GM19099 (cell line): Measurements from ENCODE around the gene SLC4A2.

ENCODE experiments used
- POLR2A ChIP-seq: IDR thresholded peaks from 3 replicates; pipeline ENCODE4 v1.6.1; 2011; ENCODE audit warnings: low read depth; ENCODE audit not compliant: insufficient read length; ENCODE audit errors: extremely low read depth

SLC4A2 gene

GRCh38 chr7:151053096-151053495 is 6.3 kb upstream of the SLC4A2 start:
- TF ChIP-seq POLR2A: no peak

- no peak for TF ChIP-seq POLR2A
Observed at GRCh38 chr7:151053751-151054150, 5.6 kb upstream of the SLC4A2 start.

DNA sequence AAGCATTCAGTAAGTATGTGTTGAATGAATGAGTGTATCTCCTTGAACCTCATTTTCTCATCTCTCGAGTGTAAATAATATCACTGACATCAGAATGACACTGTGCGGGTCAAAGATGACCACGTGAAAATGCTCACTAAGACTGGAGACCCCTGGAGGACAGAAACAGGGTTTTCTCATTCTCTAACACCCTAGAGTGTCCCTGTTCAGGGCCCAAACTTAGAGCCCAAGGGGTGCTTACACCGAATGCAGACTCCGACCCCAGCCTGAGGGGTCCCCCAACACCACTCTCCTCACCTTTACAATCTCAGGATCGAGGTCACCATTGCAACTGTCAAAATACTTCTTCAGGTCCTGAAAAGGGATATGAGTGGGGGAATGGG is 3.1 kb upstream of the SLC4A2 start:
- TF ChIP-seq POLR2A: no peak

- no peak for TF ChIP-seq POLR2A
Observed at GRCh38 chr7:151056666-151057505, 2.5 kb upstream of the SLC4A2 start.

GRCh38 chr7:151057506-151057988 is 1.8 kb upstream of the SLC4A2 start, which contains the start of gene CDK5:
TSS of gene CDK5 (minus strand) at chr7:151057897. CDS start at chr7:151057848, 49 bp downstream.
- no peak for TF ChIP-seq POLR2A

GRCh38 chr7:151057989-151058780 is 1.2 kb upstream of the SLC4A2 start:
- peak; percentile 52 for TF ChIP-seq POLR2A

DNA sequence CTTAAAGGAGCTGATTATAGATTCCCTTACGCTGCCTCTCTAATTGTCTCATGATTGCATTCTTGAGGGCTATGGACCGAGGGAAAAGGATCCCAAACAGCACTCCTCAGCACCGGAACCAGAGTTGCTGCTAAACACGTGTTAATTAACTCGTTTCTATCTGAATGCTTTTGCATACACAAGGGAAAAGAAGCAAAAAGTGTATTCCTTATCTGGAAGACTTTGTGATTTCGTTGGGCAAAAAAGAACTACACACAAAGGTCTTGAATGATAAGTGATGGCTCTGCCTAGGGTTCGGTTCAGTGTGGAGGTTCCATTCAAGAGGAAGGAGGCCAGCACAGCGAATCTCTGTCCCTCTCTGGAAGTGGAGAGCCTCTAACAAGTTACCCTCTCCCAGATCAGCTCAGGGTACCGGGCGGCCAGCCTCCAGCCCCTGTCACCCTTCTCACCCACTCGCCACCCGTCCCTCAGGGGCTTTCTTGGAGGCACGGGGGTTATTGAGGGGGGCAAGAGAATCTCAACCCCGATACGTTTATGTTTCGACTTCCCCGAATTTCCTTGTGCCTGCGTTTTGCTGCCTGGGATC is 515 bp upstream of the SLC4A2 start:
- TF ChIP-seq POLR2A: no peak

DNA sequence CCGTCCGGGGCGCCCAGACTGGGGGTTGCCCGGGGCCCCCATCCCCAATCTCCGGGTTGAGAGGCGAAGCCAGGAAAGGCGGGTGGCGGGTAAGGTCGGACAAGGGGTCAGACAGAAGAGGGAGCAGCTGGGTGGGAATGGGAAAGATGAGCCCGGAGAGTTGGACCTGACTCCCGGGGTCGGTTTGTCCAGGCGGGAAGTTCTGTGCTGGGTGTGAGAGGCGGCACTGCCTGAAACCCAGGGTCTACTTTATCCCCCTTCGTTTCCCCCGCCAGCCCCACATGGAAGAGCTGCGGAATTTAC is 675 bp downstream of the SLC4A2 start:
- TF ChIP-seq POLR2A: no peak

GRCh38 chr7:151060416-151061212 is 1.2 kb downstream of the SLC4A2 start:
- TF ChIP-seq POLR2A: no peak

- TF ChIP-seq POLR2A: no peak
Observed at GRCh38 chr7:151061213-151062110, 2.1 kb downstream of the SLC4A2 start.

DNA sequence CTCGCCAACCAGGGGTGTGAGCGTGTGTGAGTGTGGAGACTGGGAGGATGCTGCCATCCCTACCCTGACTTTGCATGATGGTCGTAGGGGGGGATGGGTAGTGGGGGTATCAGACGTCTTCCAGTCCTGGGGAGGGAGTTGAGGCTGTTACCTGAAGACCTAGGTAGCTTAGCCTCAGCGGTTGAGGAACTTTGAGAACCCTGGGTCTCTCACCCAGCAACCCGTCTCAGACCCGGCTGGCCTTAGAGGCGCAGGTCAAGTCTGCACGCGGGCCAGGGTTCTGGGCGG is 2.7 kb downstream of the SLC4A2 start:
- TF ChIP-seq POLR2A: no peak

- no peak for TF ChIP-seq POLR2A
Observed at GRCh38 chr7:151062399-151063211, 3.2 kb downstream of the SLC4A2 start.

DNA sequence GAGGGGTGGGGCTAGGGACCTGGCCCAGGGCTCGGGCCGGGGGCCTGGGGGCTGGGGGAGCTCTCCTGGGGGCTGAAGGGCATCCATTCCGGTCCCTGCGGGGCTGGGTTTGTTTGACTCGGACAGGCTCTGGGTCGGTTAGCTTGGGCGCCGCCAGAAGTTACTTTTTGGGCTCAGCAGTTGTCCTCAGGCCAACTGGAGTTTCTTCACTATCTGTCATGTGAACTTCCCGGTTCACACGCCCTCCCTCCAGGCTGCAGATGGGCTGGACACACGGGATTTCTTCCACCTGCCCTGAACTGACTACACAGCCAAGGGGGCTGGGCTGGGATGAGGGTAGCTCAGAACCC is 3.8 kb downstream of the SLC4A2 start:
- no peak for TF ChIP-seq POLR2A

- no peak for TF ChIP-seq POLR2A
Observed at GRCh38 chr7:151064454-151064853, 5.1 kb downstream of the SLC4A2 start.

DNA sequence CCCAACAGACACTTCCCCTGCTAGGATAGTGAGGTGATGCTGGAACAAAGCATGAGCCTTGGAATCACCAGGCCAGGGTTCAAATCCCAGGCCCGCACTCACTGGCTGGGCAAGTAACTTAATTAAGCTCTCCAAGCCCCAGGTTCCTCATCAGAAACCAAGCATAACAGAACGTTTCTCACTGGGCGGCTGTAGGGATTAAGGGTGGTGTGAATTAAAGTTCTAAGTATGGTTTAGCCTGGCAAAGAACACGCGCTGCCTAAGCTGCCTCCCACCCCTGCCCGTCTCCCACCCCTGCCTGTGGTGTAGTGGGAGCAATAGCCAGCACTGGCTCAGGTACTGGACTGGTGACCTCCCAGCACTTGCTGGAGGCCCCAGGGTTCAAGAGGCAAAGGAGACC is 5.6 kb downstream of the SLC4A2 start:
- TF ChIP-seq POLR2A: no peak
